GM12874 (cell line): Measurements from ENCODE around the gene MDC1.

ENCODE experiments used
- TF ChIP-seq, protein P1 (sequence below): IDR thresholded peaks from 2 replicates; pipeline ENCODE4 v1.5.1; 2011; ENCODE audit warnings: low read depth, mild to moderate bottlenecking, control low read depth, low read length, moderate library complexity; ENCODE audit not compliant: insufficient read depth

Gene MDC1

DNA sequence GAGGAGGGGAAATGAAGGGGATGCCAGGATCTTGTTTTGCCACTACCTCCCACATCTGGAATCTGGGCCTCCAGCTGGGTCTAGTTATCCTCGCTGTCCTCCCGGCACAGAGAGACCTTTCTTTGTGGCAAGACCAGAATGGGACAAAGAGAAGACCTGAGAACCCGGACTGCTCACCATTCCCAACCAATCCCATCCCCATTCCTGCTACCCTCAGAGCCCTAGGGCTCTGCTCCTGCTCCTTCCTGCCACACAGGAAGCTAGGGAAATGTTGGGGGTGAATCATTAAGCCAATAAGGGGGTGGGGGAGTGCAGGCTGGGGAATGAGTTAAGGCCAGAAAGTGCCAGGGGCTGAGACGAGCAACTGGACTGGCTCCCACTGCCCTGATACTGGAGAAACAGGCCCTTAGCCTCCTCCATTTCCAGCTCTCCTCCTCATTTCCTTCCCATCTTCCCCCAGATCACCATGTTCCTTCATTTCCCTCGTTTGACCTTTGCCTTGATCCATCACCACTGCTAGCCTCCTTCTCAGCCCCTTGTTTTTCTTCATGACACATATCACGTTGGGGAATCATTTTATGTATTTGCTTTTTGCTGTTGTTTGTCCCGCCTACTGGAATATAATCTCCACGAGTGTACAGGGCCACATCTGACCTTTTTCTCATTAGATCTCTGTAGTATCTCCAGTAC is 31.9 kb upstream of the MDC1 start:
- TF ChIP-seq, protein P1, sequence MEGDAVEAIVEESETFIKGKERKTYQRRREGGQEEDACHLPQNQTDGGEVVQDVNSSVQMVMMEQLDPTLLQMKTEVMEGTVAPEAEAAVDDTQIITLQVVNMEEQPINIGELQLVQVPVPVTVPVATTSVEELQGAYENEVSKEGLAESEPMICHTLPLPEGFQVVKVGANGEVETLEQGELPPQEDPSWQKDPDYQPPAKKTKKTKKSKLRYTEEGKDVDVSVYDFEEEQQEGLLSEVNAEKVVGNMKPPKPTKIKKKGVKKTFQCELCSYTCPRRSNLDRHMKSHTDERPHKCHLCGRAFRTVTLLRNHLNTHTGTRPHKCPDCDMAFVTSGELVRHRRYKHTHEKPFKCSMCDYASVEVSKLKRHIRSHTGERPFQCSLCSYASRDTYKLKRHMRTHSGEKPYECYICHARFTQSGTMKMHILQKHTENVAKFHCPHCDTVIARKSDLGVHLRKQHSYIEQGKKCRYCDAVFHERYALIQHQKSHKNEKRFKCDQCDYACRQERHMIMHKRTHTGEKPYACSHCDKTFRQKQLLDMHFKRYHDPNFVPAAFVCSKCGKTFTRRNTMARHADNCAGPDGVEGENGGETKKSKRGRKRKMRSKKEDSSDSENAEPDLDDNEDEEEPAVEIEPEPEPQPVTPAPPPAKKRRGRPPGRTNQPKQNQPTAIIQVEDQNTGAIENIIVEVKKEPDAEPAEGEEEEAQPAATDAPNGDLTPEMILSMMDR = no peak

GRCh38 chr6:30747902-30748769 is 31.1 kb upstream of the MDC1 start:
- TF ChIP-seq, protein P1 = no peak

GRCh38 chr6:30747300-30747687 is 30.2 kb upstream of the MDC1 start:
- TF ChIP-seq, protein P1 = no peak

- TF ChIP-seq, protein P1 = peak; percentile 76
These were observed 27.1 kb upstream of the MDC1 start, which contains the start of gene IER3 for GRCh38 chr6:30744054-30744805. IER3 (minus strand) TSS chr6:30744547; CDS start chr6:30744518, 29 bp downstream.

GRCh38 chr6:30743099-30744053 is 26.3 kb upstream of the MDC1 start:
- TF ChIP-seq, protein P1 = no peak

GRCh38 chr6:30742316-30743098 is 25.4 kb upstream of the MDC1 start, which contains the start of gene FLOT1:
FLOT1 (minus strand) TSS chr6:30742687; CDS start chr6:30742189, 498 bp downstream.
- TF ChIP-seq, protein P1 = no peak
